Measurements from ENCODE around the gene LCMT1. TPM values are rescaled to one million over a fixed set of nuclear protein-coding genes. Genes with fewer than 3 reads are reported as not detected.
"Not testable (repeated sequence)": the region's sequence is repeated elsewhere in the genome, so short reads cannot be mapped to it uniquely, and the experiment has no call there.

The LCMT1 gene
- total RNA-seq, 3 donors from 2014 or later (not counting 1 experiment from before 2014, with no cell fraction given) = 28.8 to 49.5 (median 43.0) TPM

DNA sequence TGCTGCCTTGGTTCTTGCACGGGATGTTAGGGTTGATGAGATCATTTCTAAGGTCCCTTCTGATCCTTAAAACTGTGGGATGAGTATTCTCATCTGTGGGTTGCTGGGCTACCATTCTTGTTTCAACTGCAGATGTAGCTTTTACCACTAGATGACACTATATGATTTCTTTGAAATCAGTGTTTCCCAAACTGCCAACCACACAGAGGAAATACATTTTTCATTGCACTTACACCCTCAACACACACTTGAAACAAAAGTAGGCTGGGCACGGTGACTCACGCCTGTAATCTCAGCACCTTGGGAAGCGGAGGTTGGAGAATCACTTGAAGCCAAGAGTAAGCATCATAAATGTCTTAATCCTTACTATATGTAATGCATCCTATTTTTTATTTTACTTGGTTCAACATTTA lies 15.3 kb downstream of the LCMT1 start:
- Histone ChIP-seq H3K4me3 (ENCODE audit: low read length) (no peak overlapping the region), H3K4me1 (ENCODE audit: control insufficient read depth, insufficient read depth, low read length) (peaks cover 7% of the 10 kb centered on the region), H3K27ac (ENCODE audit: low read length) (no peak overlapping the region), H3K9me3 (ENCODE audit: control insufficient read depth, insufficient read depth, low read length) (no peaks in the 10 kb centered on the region), H3K27me3 (ENCODE audit: control insufficient read depth, insufficient read depth, low read length) (no peaks in the 10 kb centered on the region), H3K36me3 (ENCODE audit: control insufficient read depth, insufficient read depth, low read length) (peaks cover 5% of the 10 kb centered on the region)
- H3K27ac Mint-ChIP-seq = peak overlapping the region in 1 of 2 donors; percentile 68
- no peaks in the 10 kb centered on the region for H3K36me3 Mint-ChIP-seq
- TF ChIP-seq, protein P1, sequence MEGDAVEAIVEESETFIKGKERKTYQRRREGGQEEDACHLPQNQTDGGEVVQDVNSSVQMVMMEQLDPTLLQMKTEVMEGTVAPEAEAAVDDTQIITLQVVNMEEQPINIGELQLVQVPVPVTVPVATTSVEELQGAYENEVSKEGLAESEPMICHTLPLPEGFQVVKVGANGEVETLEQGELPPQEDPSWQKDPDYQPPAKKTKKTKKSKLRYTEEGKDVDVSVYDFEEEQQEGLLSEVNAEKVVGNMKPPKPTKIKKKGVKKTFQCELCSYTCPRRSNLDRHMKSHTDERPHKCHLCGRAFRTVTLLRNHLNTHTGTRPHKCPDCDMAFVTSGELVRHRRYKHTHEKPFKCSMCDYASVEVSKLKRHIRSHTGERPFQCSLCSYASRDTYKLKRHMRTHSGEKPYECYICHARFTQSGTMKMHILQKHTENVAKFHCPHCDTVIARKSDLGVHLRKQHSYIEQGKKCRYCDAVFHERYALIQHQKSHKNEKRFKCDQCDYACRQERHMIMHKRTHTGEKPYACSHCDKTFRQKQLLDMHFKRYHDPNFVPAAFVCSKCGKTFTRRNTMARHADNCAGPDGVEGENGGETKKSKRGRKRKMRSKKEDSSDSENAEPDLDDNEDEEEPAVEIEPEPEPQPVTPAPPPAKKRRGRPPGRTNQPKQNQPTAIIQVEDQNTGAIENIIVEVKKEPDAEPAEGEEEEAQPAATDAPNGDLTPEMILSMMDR (IDR thresholded peaks at IDR 0.05) = no peak
- no peaks in the 10 kb centered on the region for H3K27me3 Mint-ChIP-seq (ENCODE audit: low read depth in 2 of 2)
- intact Hi-C loops (cut with micrococcal nuclease) = loop anchor here (1.0 kb wide), 1 partner anchor 72 kb away; no protein-coding TSS in a partner anchor
- peaks cover 28 to 29% of the 10 kb centered on the region in 2 donors for H3K4me1 Mint-ChIP-seq
- DNase-seq (peak in 1 of 2 donors; percentile 60), ATAC-seq (peak; percentile 67 to 81 (median 77))
- no peaks in the 10 kb centered on the region for H3K9me3 Mint-ChIP-seq
- H3K4me3 Mint-ChIP-seq = no peak overlapping the region
- 14% methylated on average over 4 of the region's 4 CpGs for WGBS (ENCODE audit: insufficient coverage)

DNA sequence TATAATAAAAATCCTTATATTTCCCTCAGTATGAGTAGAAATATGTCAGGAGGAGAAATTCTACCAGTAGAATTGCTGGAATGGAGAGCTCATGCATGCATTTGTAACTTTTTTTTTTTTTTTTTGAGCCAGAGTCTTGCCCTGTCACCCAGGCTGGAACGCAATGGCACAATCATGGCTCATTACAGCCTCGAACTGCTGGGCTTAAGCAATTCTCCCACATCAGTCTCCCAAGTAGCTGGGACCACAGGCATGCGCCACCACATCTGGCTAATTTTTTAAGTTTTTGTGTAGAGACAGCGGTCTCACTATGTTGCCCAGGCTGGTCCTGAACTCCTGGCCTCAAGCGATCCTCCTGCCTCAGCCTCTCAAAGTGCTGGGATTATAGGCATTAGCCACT lies 21.2 kb downstream of the LCMT1 start:
- H3K27me3 Mint-ChIP-seq (ENCODE audit: low read depth in 2 of 2); DNase-seq; H3K4me1 Mint-ChIP-seq; H3K4me1 ChIP-seq (ENCODE audit: control insufficient read depth, insufficient read depth, low read length); H3K27ac ChIP-seq (ENCODE audit: low read length); ATAC-seq; H3K9me3 ChIP-seq (ENCODE audit: control insufficient read depth, insufficient read depth, low read length); intact Hi-C loops (cut with micrococcal nuclease); H3K27me3 ChIP-seq (ENCODE audit: control insufficient read depth, insufficient read depth, low read length); H3K27ac Mint-ChIP-seq; H3K4me3 Mint-ChIP-seq; H3K4me3 ChIP-seq (ENCODE audit: low read length); H3K9me3 Mint-ChIP-seq: not testable (repeated sequence)
- peaks cover 21% of the 10 kb centered on the region for H3K36me3 ChIP-seq (ENCODE audit: control insufficient read depth, insufficient read depth, low read length)
- 97% methylated on average over 5 of the region's 5 CpGs for WGBS (ENCODE audit: insufficient coverage)
- peaks cover 13% of the 10 kb centered on the region for H3K36me3 Mint-ChIP-seq

DNA sequence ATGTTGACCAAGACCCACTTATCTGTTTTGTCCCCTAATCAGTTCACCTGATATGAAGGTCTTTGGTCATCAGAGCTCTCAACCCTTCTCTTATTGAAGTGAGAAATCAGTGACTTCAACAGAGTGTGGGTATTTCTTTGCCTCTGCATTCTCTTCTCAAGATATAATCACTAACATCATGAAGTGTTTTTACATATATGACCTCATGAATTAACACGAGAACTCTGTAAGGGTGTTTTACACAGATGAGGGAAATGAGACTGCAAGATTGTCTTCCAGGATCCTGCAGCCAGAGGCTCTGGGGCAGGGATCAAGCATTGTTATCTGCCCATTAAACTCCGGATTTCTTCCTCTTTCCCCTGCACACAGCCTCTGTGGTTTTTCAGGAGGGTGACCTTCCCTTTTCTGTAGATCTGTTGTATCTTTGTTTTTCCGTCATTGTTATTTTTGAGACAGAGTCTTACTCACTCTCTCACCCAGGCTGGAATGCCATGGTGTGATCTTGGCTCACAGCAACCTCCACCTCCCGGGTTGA lies 22.7 kb downstream of the LCMT1 start:
- H3K36me3 Mint-ChIP-seq = peaks cover 13% of the 10 kb centered on the region
- H3K9me3 ChIP-seq (ENCODE audit: control insufficient read depth, insufficient read depth, low read length) = no peaks in the 10 kb centered on the region
- 74% methylated on average over 4 of the region's 4 CpGs for WGBS (ENCODE audit: insufficient coverage)
- DNase-seq (no peak), ATAC-seq (no peak)
- peaks cover 24% of the 10 kb centered on the region for H3K36me3 ChIP-seq (ENCODE audit: control insufficient read depth, insufficient read depth, low read length)
- H3K4me1 Mint-ChIP-seq = peaks cover 0 to 4% of the 10 kb centered on the region in 2 donors
- no peak overlapping the region for H3K27ac ChIP-seq (ENCODE audit: low read length)
- intact Hi-C loops (cut with micrococcal nuclease) = no loop called here
- no peaks in the 10 kb centered on the region for H3K27me3 ChIP-seq (ENCODE audit: control insufficient read depth, insufficient read depth, low read length)
- no peaks in the 10 kb centered on the region for H3K9me3 Mint-ChIP-seq
- no peaks in the 10 kb centered on the region for H3K27me3 Mint-ChIP-seq (ENCODE audit: low read depth in 2 of 2)
- no peak overlapping the region for H3K4me3 ChIP-seq (ENCODE audit: low read length)
- H3K4me3 Mint-ChIP-seq = no peak overlapping the region
- H3K27ac Mint-ChIP-seq = peak overlapping the region in 1 of 2 donors; percentile 20
- no peaks in the 10 kb centered on the region for H3K4me1 ChIP-seq (ENCODE audit: control insufficient read depth, insufficient read depth, low read length)
- TF ChIP-seq, protein P1 (IDR thresholded peaks at IDR 0.05) = no peak

- Mint-ChIP-seq H3K9me3 (no peaks in the 10 kb centered on the region), H3K27ac (no peak overlapping the region), H3K4me3 (no peak overlapping the region), H3K4me1 (peaks cover 0 to 4% of the 10 kb centered on the region in 2 donors), H3K27me3 (ENCODE audit: low read depth in 2 of 2) (no peaks in the 10 kb centered on the region), H3K36me3 (peaks cover 22% of the 10 kb centered on the region)
- Histone ChIP-seq H3K36me3 (ENCODE audit: control insufficient read depth, insufficient read depth, low read length) (peaks cover 28% of the 10 kb centered on the region), H3K4me3 (ENCODE audit: low read length) (no peak overlapping the region), H3K27me3 (ENCODE audit: control insufficient read depth, insufficient read depth, low read length) (no peaks in the 10 kb centered on the region), H3K9me3 (ENCODE audit: control insufficient read depth, insufficient read depth, low read length) (no peaks in the 10 kb centered on the region), H3K27ac (ENCODE audit: low read length) (no peak overlapping the region), H3K4me1 (ENCODE audit: control insufficient read depth, insufficient read depth, low read length) (no peaks in the 10 kb centered on the region)
- WGBS (ENCODE audit: insufficient coverage) = 98% methylated on average over 4 of the region's 4 CpGs
- no peak for ATAC-seq
- DNase-seq = no peak
- intact Hi-C loops (cut with micrococcal nuclease) = no loop called here
- TF ChIP-seq, protein P1 (IDR thresholded peaks at IDR 0.05) = no peak
These were observed 23.8 kb downstream of the LCMT1 start for GRCh38 chr16:25135254-25135878.
